Central memory CD8-positive, alpha-beta T cell (primary cell): Measurements from ENCODE around the gene VTI1B.
A peak's percentile ranks its signal among the peaks of the same experiment; 100 is the strongest.

Experiments used
- ATAC-seq: fragments of 150-1000 bp; cut with Tn5 transposase; replicated peaks from 2 replicates; pipeline ENCODE4 v1.10.0; 2022; ENCODE audit warnings: mild to moderate bottlenecking, moderate FRiP score, moderate number of reproducible peaks; ENCODE audit not compliant: poor library complexity, severe bottlenecking; ENCODE audit errors: extremely low read depth
- DNase-seq, 2 donors: peaks; one replicate each; pipeline ENCODE4 v3.0.0; 2021; ENCODE audit warnings: low spot score in 2 of 2
- H3K27ac Mint-ChIP-seq: one replicate; pipeline ENCODE4 v1.8.0; 2022; ENCODE audit warnings: low read depth, mild to moderate bottlenecking, moderate library complexity, mixed read lengths
- H3K27me3 Mint-ChIP-seq: one replicate; pipeline ENCODE4 v1.8.0; 2022; ENCODE audit warnings: mixed read lengths
- H3K36me3 Mint-ChIP-seq: one replicate; pipeline ENCODE4 v1.8.0; 2022; ENCODE audit warnings: mild to moderate bottlenecking, moderate library complexity, mixed read lengths; ENCODE audit not compliant: insufficient read depth
- H3K4me1 Mint-ChIP-seq: one replicate; pipeline ENCODE4 v1.8.0; 2022; ENCODE audit warnings: mixed read lengths
- H3K4me3 Mint-ChIP-seq: one replicate; pipeline ENCODE4 v1.8.0; 2022; ENCODE audit warnings: mild to moderate bottlenecking, moderate library complexity, mixed read lengths
- H3K9me3 Mint-ChIP-seq: one replicate; pipeline ENCODE4 v1.8.0; 2022; ENCODE audit warnings: mixed read lengths

The VTI1B gene

DNA sequence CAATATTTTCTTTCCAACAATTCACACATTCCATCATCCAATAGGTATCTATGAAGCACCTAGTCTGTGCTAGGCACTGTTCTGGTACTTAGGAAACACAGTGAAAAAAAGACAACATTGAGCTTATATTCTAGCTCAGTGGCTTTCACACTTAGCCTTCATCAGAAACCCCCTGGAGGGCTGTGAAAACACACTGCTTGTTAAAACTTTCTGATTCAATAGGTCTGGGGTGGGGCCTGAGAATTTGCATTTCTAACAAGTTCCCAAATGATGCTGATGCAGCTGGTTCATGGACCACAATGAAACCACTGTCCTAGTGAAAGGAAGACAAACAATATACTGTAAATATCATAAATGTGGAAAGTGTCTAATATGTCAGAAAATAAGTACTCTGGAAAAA, 5.9 kb downstream of the VTI1B start:
- Mint-ChIP-seq H3K4me1 (peaks cover 70% of the 10 kb centered on the region), H3K36me3 (peaks cover 6% of the 10 kb centered on the region), H3K27me3 (no peaks in the 10 kb centered on the region), H3K27ac (peak overlapping the region; percentile 85), H3K9me3 (no peaks in the 10 kb centered on the region), H3K4me3 (no peak overlapping the region)
- ATAC-seq: peak; percentile 72
- no peak for DNase-seq

- peak; percentile 75 for ATAC-seq
- no peaks in the 10 kb centered on the region for H3K27me3 Mint-ChIP-seq
- H3K27ac Mint-ChIP-seq: peak overlapping the region; percentile 20
- H3K4me1 Mint-ChIP-seq: peaks cover 57% of the 10 kb centered on the region
- H3K9me3 Mint-ChIP-seq: no peaks in the 10 kb centered on the region
- H3K4me3 Mint-ChIP-seq: no peak overlapping the region
- no peak for DNase-seq
- H3K36me3 Mint-ChIP-seq: peaks cover 8% of the 10 kb centered on the region
Observed at GRCh38 chr14:67666750-67667449, 7.5 kb downstream of the VTI1B start.

GRCh38 chr14:67665868-67666267, 8.6 kb downstream of the VTI1B start:
- ATAC-seq: no peak
- no peaks in the 10 kb centered on the region for H3K9me3 Mint-ChIP-seq
- H3K4me3 Mint-ChIP-seq: no peak overlapping the region
- H3K36me3 Mint-ChIP-seq: peaks cover 8% of the 10 kb centered on the region
- no peaks in the 10 kb centered on the region for H3K27me3 Mint-ChIP-seq
- DNase-seq: no peak
- peak overlapping the region; percentile 20 for H3K27ac Mint-ChIP-seq
- peaks cover 52% of the 10 kb centered on the region for H3K4me1 Mint-ChIP-seq

DNA sequence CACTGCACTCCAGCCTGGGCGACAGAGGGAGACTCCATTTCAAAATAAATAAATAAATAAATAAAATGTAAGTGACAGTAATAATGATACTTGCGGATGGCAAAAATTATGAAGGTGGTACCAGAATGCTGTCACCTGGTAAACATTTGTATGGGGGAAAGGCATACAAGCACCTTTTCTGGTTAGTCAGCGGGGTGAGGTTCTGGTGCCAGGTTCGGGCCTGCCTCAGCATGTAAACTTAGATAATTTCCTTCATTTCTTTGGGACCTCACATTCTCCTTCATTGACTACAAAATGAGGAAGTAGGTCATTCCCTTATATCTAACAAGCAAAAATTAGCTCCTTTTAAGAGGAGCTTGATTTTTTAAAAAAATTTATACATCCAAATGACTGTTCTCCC, 10.8 kb downstream of the VTI1B start:
- H3K27ac Mint-ChIP-seq: no peak overlapping the region
- no peak for DNase-seq
- no peaks in the 10 kb centered on the region for H3K27me3 Mint-ChIP-seq
- H3K4me1 Mint-ChIP-seq: peaks cover 30% of the 10 kb centered on the region
- H3K9me3 Mint-ChIP-seq: no peaks in the 10 kb centered on the region
- ATAC-seq: no peak
- peaks cover 18% of the 10 kb centered on the region for H3K36me3 Mint-ChIP-seq
- H3K4me3 Mint-ChIP-seq: no peak overlapping the region

DNA sequence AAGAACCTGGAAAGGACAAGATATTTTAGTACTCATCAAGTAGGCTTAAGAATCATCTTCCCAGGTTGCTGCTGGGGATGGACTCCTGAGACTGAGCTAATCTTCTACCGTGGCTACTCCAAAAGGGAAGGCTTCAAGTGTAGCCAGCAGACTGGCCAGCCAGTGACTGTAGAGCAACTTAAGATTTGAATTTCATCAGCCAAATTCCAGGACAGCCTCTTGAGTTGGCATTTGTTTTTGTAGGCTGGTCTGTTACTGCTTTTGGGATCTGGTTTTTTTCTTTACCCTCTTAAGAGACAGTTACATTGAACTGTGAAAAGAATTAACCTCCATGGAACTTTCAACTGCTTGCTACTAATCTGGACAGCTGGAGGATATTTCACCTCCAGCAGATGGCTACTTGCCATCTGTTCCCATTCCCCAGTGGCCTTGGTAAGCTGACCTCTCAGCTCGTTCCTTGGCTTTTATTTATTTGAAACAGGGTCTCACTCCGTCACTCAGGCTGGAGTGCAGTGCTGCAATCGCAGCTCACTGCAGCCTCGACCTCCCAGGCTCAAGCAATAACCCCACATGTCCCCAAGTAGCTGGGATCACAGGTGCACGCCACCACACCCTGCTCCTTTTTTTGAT, 20.7 kb downstream of the VTI1B start:
- Mint-ChIP-seq H3K36me3 (peaks cover 59% of the 10 kb centered on the region), H3K27ac (no peak overlapping the region), H3K4me3 (no peak overlapping the region), H3K4me1 (no peaks in the 10 kb centered on the region), H3K27me3 (no peaks in the 10 kb centered on the region), H3K9me3 (no peaks in the 10 kb centered on the region)
- no peak for ATAC-seq
- DNase-seq: no peak

DNA sequence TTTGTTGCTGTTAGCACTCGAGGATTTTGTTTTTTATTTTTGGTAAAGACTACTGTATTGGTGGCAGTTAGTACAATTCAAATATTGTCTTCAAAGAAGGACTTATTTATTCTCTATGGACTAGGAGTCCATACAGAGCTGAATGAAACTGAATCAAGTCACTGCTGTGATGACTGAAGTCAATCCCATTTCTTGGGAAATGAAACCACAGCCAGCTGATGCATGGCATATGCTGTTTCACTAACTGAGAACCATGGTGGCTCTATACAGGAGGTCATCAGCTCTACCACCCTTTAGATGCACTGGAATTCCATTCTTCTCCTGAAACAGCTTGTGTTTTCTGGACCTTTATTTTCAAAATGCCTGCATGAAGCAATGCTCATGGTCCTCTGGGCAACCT, 22.2 kb downstream of the VTI1B start:
- peaks cover 59% of the 10 kb centered on the region for H3K36me3 Mint-ChIP-seq
- no peaks in the 10 kb centered on the region for H3K4me1 Mint-ChIP-seq
- no peak overlapping the region for H3K27ac Mint-ChIP-seq
- no peaks in the 10 kb centered on the region for H3K9me3 Mint-ChIP-seq
- H3K4me3 Mint-ChIP-seq: no peak overlapping the region
- ATAC-seq (no peak), DNase-seq (no peak)
- no peaks in the 10 kb centered on the region for H3K27me3 Mint-ChIP-seq

DNA sequence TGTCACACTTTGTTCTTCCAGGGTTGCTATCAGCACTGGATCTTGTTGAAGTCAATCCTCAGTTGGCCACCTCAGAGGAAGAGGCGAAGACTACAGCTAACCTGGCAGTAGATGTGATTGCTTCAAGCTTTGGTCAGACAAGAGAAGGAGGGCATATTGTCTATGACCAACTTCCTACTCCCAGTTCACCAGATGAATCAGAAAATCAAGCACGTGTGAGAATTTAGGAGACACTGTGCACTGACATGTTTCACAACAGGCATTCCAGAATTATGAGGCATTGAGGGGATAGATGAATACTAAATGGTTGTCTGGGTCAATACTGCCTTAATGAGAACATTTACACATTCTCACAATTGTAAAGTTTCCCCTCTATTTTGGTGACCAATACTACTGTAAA, 23.7 kb downstream of the VTI1B start:
- Mint-ChIP-seq H3K36me3 (peaks cover 52% of the 10 kb centered on the region), H3K4me1 (no peaks in the 10 kb centered on the region), H3K27me3 (no peaks in the 10 kb centered on the region), H3K27ac (no peak overlapping the region), H3K9me3 (no peaks in the 10 kb centered on the region), H3K4me3 (no peak overlapping the region)
- DNase-seq (no peak), ATAC-seq (no peak)

GRCh38 chr14:67650151-67650550, 24.3 kb downstream of the VTI1B start:
- no peak for DNase-seq
- Mint-ChIP-seq H3K27ac (no peak overlapping the region), H3K4me1 (no peaks in the 10 kb centered on the region), H3K27me3 (no peaks in the 10 kb centered on the region), H3K9me3 (no peaks in the 10 kb centered on the region), H3K36me3 (peaks cover 48% of the 10 kb centered on the region), H3K4me3 (no peak overlapping the region)
- ATAC-seq: no peak

DNA sequence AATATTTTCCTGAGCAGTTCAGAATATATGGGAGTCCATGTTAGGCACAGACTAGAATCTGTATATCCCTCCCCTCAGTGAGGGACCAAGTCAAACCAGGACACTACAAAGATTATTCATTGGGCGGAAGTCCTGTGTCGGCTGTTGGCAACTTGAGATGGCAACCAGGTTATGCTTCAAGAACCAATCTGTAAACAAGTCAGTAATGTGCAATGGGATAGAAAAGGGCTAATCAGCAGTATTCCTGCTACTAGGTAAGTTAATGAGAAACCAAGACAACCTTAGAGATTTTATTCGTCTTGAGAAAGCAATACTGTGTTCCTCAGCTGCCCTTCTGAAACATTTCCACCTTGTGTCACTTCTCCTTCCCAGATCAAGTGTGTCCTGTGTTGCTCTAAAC, 28.3 kb downstream of the VTI1B start:
- H3K9me3 Mint-ChIP-seq: no peaks in the 10 kb centered on the region
- peaks cover 17% of the 10 kb centered on the region for H3K36me3 Mint-ChIP-seq
- DNase-seq (no peak), ATAC-seq (no peak)
- H3K4me1 Mint-ChIP-seq: peaks cover 5% of the 10 kb centered on the region
- H3K4me3 Mint-ChIP-seq: no peak overlapping the region
- H3K27ac Mint-ChIP-seq: no peak overlapping the region
- H3K27me3 Mint-ChIP-seq: no peaks in the 10 kb centered on the region

GRCh38 chr14:67645414-67645813, 29.0 kb downstream of the VTI1B start:
- DNase-seq: no peak
- ATAC-seq: no peak
- peaks cover 13% of the 10 kb centered on the region for H3K36me3 Mint-ChIP-seq

GRCh38 chr14:67644428-67644827, 30.0 kb downstream of the VTI1B start:
- H3K27me3 Mint-ChIP-seq: no peaks in the 10 kb centered on the region
- DNase-seq: no peak
- peaks cover 5% of the 10 kb centered on the region for H3K4me1 Mint-ChIP-seq
- no peak for ATAC-seq
- H3K27ac Mint-ChIP-seq: peak overlapping the region; percentile 87
- peaks cover 12% of the 10 kb centered on the region for H3K36me3 Mint-ChIP-seq
- H3K4me3 Mint-ChIP-seq: no peak overlapping the region
- H3K9me3 Mint-ChIP-seq: no peaks in the 10 kb centered on the region

More at GRCh38 chr14:67645414-67645813, 29.0 kb downstream of the VTI1B start:
- Mint-ChIP-seq H3K4me3 (no peak overlapping the region), H3K4me1 (peaks cover 5% of the 10 kb centered on the region), H3K27me3 (no peaks in the 10 kb centered on the region), H3K9me3 (no peaks in the 10 kb centered on the region), H3K27ac (no peak overlapping the region)

DNA sequence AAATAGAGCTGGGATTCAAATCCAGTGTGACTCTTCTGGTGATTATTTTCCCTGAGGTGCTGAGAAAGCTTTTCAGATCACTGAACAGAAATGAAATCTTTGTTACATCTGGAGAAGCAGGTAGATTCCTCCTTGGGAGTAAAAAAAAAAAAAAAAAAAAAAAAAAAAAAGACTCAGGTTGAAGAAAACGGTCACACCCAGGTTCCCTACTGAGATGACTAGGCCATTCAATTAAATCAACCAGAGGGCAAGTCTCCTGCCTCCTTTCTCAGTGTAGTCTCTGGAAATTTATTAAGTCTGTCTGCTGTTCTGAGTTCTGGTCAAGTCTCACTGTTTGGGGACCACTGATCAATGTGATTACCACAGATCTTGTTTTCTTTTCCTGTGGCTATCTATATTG, 30.7 kb downstream of the VTI1B start:
- DNase-seq (no peak), ATAC-seq (no peak)
- Mint-ChIP-seq H3K36me3 (peaks cover 8% of the 10 kb centered on the region), H3K9me3 (no peaks in the 10 kb centered on the region), H3K4me1 (peaks cover 5% of the 10 kb centered on the region), H3K27ac (peak overlapping the region; percentile 87), H3K4me3 (no peak overlapping the region), H3K27me3 (no peaks in the 10 kb centered on the region)
